GM12875 (cell line): ENCODE data around the gene TBX5.

Experiments used
- H3K4me3 ChIP-seq: one replicate; pipeline ENCODE4 v1.5.1; 2011; ENCODE audit warnings: low read depth, low read length, control low read depth
- TF ChIP-seq, protein P1 (sequence below): IDR thresholded peaks from 2 replicates; pipeline ENCODE4 v1.5.1; 2011; ENCODE audit warnings: low read depth, mild to moderate bottlenecking, control low read depth, inconsistent platforms, low read length, moderate library complexity, borderline replicate concordance; ENCODE audit not compliant: insufficient read depth

TBX5 gene

DNA sequence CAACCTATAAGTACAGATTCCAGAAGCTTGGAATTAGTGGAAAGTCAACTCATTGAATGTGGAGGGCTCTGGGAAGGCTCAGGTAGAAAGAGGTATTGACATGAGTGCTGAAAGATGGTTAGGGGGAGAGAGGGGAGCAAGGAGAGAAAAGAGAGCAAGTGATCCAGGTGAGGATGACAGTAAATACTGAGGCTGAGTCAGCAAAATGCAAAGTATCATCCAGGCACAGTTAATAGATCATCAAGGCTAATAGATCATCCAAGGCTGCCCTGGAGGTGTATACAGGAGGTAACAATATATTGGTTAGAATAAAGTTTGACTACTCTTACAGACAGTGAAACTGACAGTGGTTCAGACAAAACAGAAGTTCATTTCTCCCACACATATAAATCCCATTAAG, 100.5 kb downstream of the TBX5 start:
- no peak overlapping the region for H3K4me3 ChIP-seq
- TF ChIP-seq, protein P1, sequence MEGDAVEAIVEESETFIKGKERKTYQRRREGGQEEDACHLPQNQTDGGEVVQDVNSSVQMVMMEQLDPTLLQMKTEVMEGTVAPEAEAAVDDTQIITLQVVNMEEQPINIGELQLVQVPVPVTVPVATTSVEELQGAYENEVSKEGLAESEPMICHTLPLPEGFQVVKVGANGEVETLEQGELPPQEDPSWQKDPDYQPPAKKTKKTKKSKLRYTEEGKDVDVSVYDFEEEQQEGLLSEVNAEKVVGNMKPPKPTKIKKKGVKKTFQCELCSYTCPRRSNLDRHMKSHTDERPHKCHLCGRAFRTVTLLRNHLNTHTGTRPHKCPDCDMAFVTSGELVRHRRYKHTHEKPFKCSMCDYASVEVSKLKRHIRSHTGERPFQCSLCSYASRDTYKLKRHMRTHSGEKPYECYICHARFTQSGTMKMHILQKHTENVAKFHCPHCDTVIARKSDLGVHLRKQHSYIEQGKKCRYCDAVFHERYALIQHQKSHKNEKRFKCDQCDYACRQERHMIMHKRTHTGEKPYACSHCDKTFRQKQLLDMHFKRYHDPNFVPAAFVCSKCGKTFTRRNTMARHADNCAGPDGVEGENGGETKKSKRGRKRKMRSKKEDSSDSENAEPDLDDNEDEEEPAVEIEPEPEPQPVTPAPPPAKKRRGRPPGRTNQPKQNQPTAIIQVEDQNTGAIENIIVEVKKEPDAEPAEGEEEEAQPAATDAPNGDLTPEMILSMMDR, result no peak
